Right cardiac atrium (tissue), 5 donors: ENCODE measurements around the gene MAGEA9B. TPM values are rescaled to one million over a fixed set of nuclear protein-coding genes. Genes with fewer than 3 reads are reported as not detected.
A peak's percentile ranks its signal among the peaks of the same experiment; 100 is the strongest.
"Not testable (repeated sequence)": the region's sequence is repeated elsewhere in the genome, so short reads cannot be mapped to it uniquely, and the experiment has no call there.

ENCODE experiments used
- ATAC-seq, 2 donors: fragments of 200-7000 bp; cut with Tn5 transposase; one replicate each; pipeline versions ENCODE4 v1.8.0 to v1.9.1; 2020; ENCODE audit warnings: moderate library complexity in 2 of 2, mild to moderate bottlenecking in 1 of 2
- DNase-seq, 3 donors: peaks; one replicate each; pipeline ENCODE4 v3.0.0-alpha.2; 2020
- H3K27ac ChIP-seq: one replicate; pipeline ENCODE4 v1.5.1; 2013; ENCODE audit warnings: mild to moderate bottlenecking, low read length, control low read depth, moderate library complexity
- H3K27me3 ChIP-seq: one replicate; pipeline ENCODE4 v1.6.1; 2013; ENCODE audit not compliant: control insufficient read depth, insufficient read depth
- H3K4me1 ChIP-seq: one replicate; pipeline ENCODE4 v1.6.1; 2013; ENCODE audit warnings: low read length; ENCODE audit not compliant: control insufficient read depth, insufficient read depth
- H3K4me3 ChIP-seq: one replicate; pipeline ENCODE4 v1.5.1; 2013; ENCODE audit warnings: low read length, control low read depth
- H3K9me3 ChIP-seq: one replicate; pipeline ENCODE4 v1.6.1; 2013; ENCODE audit warnings: low read length; ENCODE audit not compliant: control insufficient read depth
- WGBS: extraction: QIAGEN DNeasy Blood & Tissue Kit; methylation state at CpG from one replicate; pipeline ENCODE4 v1.1.7; 2013; 5-methylcytosine and 5-hydroxymethylcytosine counted together
- intact Hi-C, 4 donors: fragments of 100-400 bp; cut with DNase I; formaldehyde crosslinking; loops; one replicate each; pipeline versions ENCODE4 v1.11.0 to v1.14.0; 2022 to 2023
- polyA plus RNA-seq: library from polyadenylated mRNA; stranded (reverse); fragments of 200-250 nt; gene quantifications from one replicate; pipeline ENCODE4 v1.2.3, GENCODE V29; 2013
- total RNA-seq, 4 donors: library from RNA; stranded (reverse); fragmentation: NEBNext Ultra II Directional; extraction: Animal tissue kit (Norgen Biotek cat#: 25700); gene quantifications; one replicate each; pipeline ENCODE4 v1.2.1, GENCODE V29; 2021
- donor health status: healthy with polysubstance abuse.
- donor health status: DM: no; HTN: yes; CAD: no.
- donor health status: DM: no; HTN: no; CAD: no.
- donor health status: DM: no; HTN: yes; CAD: no; lungs with severe emphysema.
- donor health status: DM: yes; HTN: yes; CAD: no.

Gene MAGEA9B
- total and polyA plus RNA-seq, 5 donors, result not detected

- ATAC-seq, result no peak
- no peak overlapping the region for H3K4me3 ChIP-seq
- no peaks in the 10 kb centered on the region for H3K27me3 ChIP-seq
- WGBS, result 64% methylated on average over 1 of the region's 1 CpG
- no peaks in the 10 kb centered on the region for H3K9me3 ChIP-seq
- H3K27ac ChIP-seq, result no peak overlapping the region
- DNase-seq, result no peak
- intact Hi-C loops, result no loop called here
- peaks cover 1% of the 10 kb centered on the region for H3K4me1 ChIP-seq
These were observed 24.4 kb upstream of the MAGEA9B start for GRCh38 chrX:149611623-149612175.

GRCh38 chrX:149610511-149610910 lies 23.3 kb upstream of the MAGEA9B start:
- no peak for DNase-seq
- no peaks in the 10 kb centered on the region for H3K9me3 ChIP-seq
- no peak overlapping the region for H3K4me3 ChIP-seq
- peaks cover 1% of the 10 kb centered on the region for H3K4me1 ChIP-seq
- intact Hi-C loops, result no loop called here
- no peaks in the 10 kb centered on the region for H3K27me3 ChIP-seq
- 74% methylated on average over 5 of the region's 5 CpGs for WGBS
- no peak overlapping the region for H3K27ac ChIP-seq
- ATAC-seq, result no peak

GRCh38 chrX:149607699-149608098 lies 20.4 kb upstream of the MAGEA9B start:
- no peak overlapping the region for H3K27ac ChIP-seq
- H3K9me3 ChIP-seq, result no peaks in the 10 kb centered on the region
- H3K4me1 ChIP-seq, result peaks cover 1% of the 10 kb centered on the region
- ATAC-seq (no peak), DNase-seq (no peak)
- intact Hi-C loops, result no loop called here
- H3K27me3 ChIP-seq, result no peaks in the 10 kb centered on the region
- no peak overlapping the region for H3K4me3 ChIP-seq

GRCh38 chrX:149605248-149605885 lies 18.1 kb upstream of the MAGEA9B start:
- H3K9me3 ChIP-seq, H3K4me1 ChIP-seq, H3K4me3 ChIP-seq, H3K27ac ChIP-seq, ATAC-seq, DNase-seq, intact Hi-C loops, H3K27me3 ChIP-seq: not testable (repeated sequence)
- WGBS, result 73% methylated on average over 7 of the region's 7 CpGs

- 22% methylated on average over 3 of the region's 11 CpGs for WGBS
- H3K9me3 ChIP-seq, H3K27ac ChIP-seq, H3K4me3 ChIP-seq, H3K4me1 ChIP-seq, H3K27me3 ChIP-seq, intact Hi-C loops: not testable (repeated sequence)
- DNase-seq, result peak in 1 of 3 donors; percentile 40
- peak; percentile 37 to 43 for ATAC-seq
These were observed 11.3 kb upstream of the MAGEA9B start for GRCh38 chrX:149598603-149599002.

GRCh38 chrX:149595943-149596342 lies 8.7 kb upstream of the MAGEA9B start:
- intact Hi-C loops, ATAC-seq, H3K27me3 ChIP-seq, H3K27ac ChIP-seq, H3K9me3 ChIP-seq, H3K4me3 ChIP-seq, H3K4me1 ChIP-seq, DNase-seq: not testable (repeated sequence)
- no CpG with 5 or more reads among the region's 7 CpGs for WGBS

- H3K27ac ChIP-seq, intact Hi-C loops, DNase-seq, H3K27me3 ChIP-seq, H3K4me1 ChIP-seq, H3K9me3 ChIP-seq, H3K4me3 ChIP-seq, ATAC-seq: not testable (repeated sequence)
- no CpG with 5 or more reads among the region's 17 CpGs for WGBS
These were observed 8.0 kb upstream of the MAGEA9B start, which contains the start of gene HSFX2 for GRCh38 chrX:149595214-149595613. HSFX2 (minus strand) TSS chrX:149595314; CDS start chrX:149594700, 614 bp downstream.

GRCh38 chrX:149590993-149591392 lies 3.7 kb upstream of the MAGEA9B start:
- H3K4me1 ChIP-seq, H3K27ac ChIP-seq, DNase-seq, ATAC-seq, H3K9me3 ChIP-seq, H3K4me3 ChIP-seq, intact Hi-C loops, H3K27me3 ChIP-seq: not testable (repeated sequence)
- WGBS, result no CpG with 5 or more reads among the region's 7 CpGs

- H3K27ac ChIP-seq, DNase-seq, H3K4me1 ChIP-seq, H3K27me3 ChIP-seq, intact Hi-C loops, ATAC-seq, H3K9me3 ChIP-seq, H3K4me3 ChIP-seq: not testable (repeated sequence)
- 92% methylated on average over 4 of the region's 17 CpGs for WGBS
These were observed 1.6 kb downstream of the MAGEA9B start for GRCh38 chrX:149585631-149586030.

- DNase-seq, H3K4me1 ChIP-seq, H3K27ac ChIP-seq, H3K9me3 ChIP-seq, intact Hi-C loops, H3K27me3 ChIP-seq, H3K4me3 ChIP-seq: not testable (repeated sequence)
- no CpG with 5 or more reads among the region's 1 CpG for WGBS
- peak; percentile 67 to 91 for ATAC-seq
These were observed 13.8 kb downstream of the MAGEA9B start for GRCh38 chrX:149573456-149573855.

- Histone ChIP-seq H3K9me3 (no peaks in the 10 kb centered on the region), H3K27ac (no peak overlapping the region), H3K4me3 (no peak overlapping the region), H3K4me1 (peaks cover 3% of the 10 kb centered on the region), H3K27me3 (no peaks in the 10 kb centered on the region)
- intact Hi-C loops, result no loop called here
- ATAC-seq (peak in 1 of 2 donors; percentile 55), DNase-seq (no peak)
- 67% methylated on average over 1 of the region's 1 CpG for WGBS
These were observed 14.5 kb downstream of the MAGEA9B start for GRCh38 chrX:149572743-149573142.
